Activated B cell treated with CpG ODN at 0.5 μM for 24 hours (primary cell): ENCODE measurements around the gene MIB1. TPM values are rescaled to one million over a fixed set of nuclear protein-coding genes. Genes with fewer than 3 reads are reported as not detected.

Experiments
- ATAC-seq: fragments of 200-7000 bp; cut with Tn5 transposase; one replicate; pipeline ENCODE4 v1.10.0; 2021; ENCODE audit warnings: low read depth, mild to moderate bottlenecking, moderate library complexity
- CTCF ChIA-PET: fragments of 350-600 bp; sonication (Branson Sonifier 250); formaldehyde crosslinking; loops from one replicate; lab custom pipeline; 2021; ENCODE audit warnings: antibody characterized with exemption; lab: Charles Lee
- POLR2A ChIA-PET: fragments of 350-600 bp; sonication (Branson Sonifier 250); formaldehyde crosslinking; loops from one replicate; lab custom pipeline; 2021; ENCODE audit warnings: antibody characterized with exemption; lab: Charles Lee
- DNase-seq: peaks from one replicate; pipeline ENCODE4 v3.0.0; 2022
- H3K27ac Mint-ChIP-seq: one replicate; pipeline ENCODE4 v1.8.0; 2020; ENCODE audit warnings: mixed read lengths
- H3K27me3 Mint-ChIP-seq: one replicate; pipeline ENCODE4 v1.8.0; 2021; ENCODE audit warnings: mixed read lengths
- H3K36me3 Mint-ChIP-seq: one replicate; pipeline ENCODE4 v1.8.0; 2021; ENCODE audit warnings: low read depth, mixed read lengths
- H3K4me1 Mint-ChIP-seq: one replicate; pipeline ENCODE4 v1.8.0; 2021; ENCODE audit warnings: mixed read lengths
- H3K4me3 Mint-ChIP-seq: one replicate; pipeline ENCODE4 v1.8.0; 2020; ENCODE audit warnings: mild to moderate bottlenecking, mixed read lengths
- H3K9me3 Mint-ChIP-seq: one replicate; pipeline ENCODE4 v1.8.0; 2020; ENCODE audit warnings: mixed read lengths
- intact Hi-C: fragments of 100-400 bp; cut with micrococcal nuclease; formaldehyde crosslinking; loops from one replicate; pipeline ENCODE4 v1.15.1; 2024
- total RNA-seq: library from RNA; stranded (reverse); gene quantifications from 2 replicates; pipeline ENCODE4 v1.2.3, GENCODE V29; 2022
- TF ChIP-seq, protein P1 (sequence below): fragments of 200-600 bp; IDR thresholded peaks from one replicate; pipeline ENCODE4 v1.8.0; 2022; ENCODE audit warnings: antibody characterized with exemption, mild to moderate bottlenecking

MIB1 gene
- total RNA-seq, 1 donor from 2014 or later = 22.6 TPM

DNA sequence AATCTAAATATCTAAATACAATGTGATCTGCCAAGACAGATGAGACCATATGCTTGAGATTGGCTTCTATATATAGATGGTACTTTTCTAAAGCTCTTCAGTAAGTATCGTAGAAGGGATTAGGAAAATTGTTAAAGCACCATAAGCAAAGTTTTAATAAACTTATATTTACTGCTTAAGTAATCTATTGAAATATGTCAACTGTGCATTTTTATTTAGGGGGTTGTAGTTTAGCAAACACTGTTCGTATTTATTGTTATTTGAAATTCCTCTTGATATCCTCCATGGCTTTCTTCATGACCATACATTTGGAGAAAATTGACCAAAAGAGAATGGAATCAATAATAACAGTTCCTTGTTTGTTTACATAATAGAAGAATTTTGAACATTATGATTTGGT is 102.7 kb downstream of the MIB1 start:
- peaks cover 49% of the 10 kb centered on the region for H3K36me3 Mint-ChIP-seq
- POLR2A ChIA-PET = no interaction called here
- intact Hi-C loops = no loop called here
- ATAC-seq = no peak
- TF ChIP-seq, protein P1, sequence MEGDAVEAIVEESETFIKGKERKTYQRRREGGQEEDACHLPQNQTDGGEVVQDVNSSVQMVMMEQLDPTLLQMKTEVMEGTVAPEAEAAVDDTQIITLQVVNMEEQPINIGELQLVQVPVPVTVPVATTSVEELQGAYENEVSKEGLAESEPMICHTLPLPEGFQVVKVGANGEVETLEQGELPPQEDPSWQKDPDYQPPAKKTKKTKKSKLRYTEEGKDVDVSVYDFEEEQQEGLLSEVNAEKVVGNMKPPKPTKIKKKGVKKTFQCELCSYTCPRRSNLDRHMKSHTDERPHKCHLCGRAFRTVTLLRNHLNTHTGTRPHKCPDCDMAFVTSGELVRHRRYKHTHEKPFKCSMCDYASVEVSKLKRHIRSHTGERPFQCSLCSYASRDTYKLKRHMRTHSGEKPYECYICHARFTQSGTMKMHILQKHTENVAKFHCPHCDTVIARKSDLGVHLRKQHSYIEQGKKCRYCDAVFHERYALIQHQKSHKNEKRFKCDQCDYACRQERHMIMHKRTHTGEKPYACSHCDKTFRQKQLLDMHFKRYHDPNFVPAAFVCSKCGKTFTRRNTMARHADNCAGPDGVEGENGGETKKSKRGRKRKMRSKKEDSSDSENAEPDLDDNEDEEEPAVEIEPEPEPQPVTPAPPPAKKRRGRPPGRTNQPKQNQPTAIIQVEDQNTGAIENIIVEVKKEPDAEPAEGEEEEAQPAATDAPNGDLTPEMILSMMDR = no peak
- no peak for DNase-seq
- H3K27ac Mint-ChIP-seq = no peak overlapping the region
- no peaks in the 10 kb centered on the region for H3K27me3 Mint-ChIP-seq
- H3K9me3 Mint-ChIP-seq = no peaks in the 10 kb centered on the region
- no peak overlapping the region for H3K4me3 Mint-ChIP-seq
- CTCF ChIA-PET = interaction anchor here (2.1 kb wide), 1 partner anchor 10 kb away, joined by 4 read pairs; no protein-coding TSS in a partner anchor
- no peaks in the 10 kb centered on the region for H3K4me1 Mint-ChIP-seq

- TF ChIP-seq, protein P1 = no peak
- intact Hi-C loops = loop anchor here (1.0 to 5.0 kb wide), 3 partner anchors 109 to 656 kb away; partner anchors contain the start of genes MIB1 and SNRPD1
- H3K27me3 Mint-ChIP-seq = no peaks in the 10 kb centered on the region
- peaks cover 28% of the 10 kb centered on the region for H3K36me3 Mint-ChIP-seq
- no peak overlapping the region for H3K4me3 Mint-ChIP-seq
- DNase-seq = no peak
- H3K27ac Mint-ChIP-seq = no peak overlapping the region
- H3K9me3 Mint-ChIP-seq = no peaks in the 10 kb centered on the region
- ChIA-PET CTCF (interaction anchor here (2.0 kb wide), 2 partner anchors 31 to 656 kb away, joined by 9 to 10 read pairs; no protein-coding TSS in a partner anchor), POLR2A (no interaction called here)
- peaks cover 20% of the 10 kb centered on the region for H3K4me1 Mint-ChIP-seq
- no peak for ATAC-seq
These were observed 110.9 kb downstream of the MIB1 start for GRCh38 chr18:21851327-21851961.

- ATAC-seq = peak; percentile 65
- ChIA-PET POLR2A (interaction anchor here (1.0 to 1.1 kb wide), 2 partner anchors 11 to 252 kb away, joined by 3 to 4 read pairs; partner anchors contain the start of gene ESCO1), CTCF (interaction anchor here (1.1 to 1.4 kb wide), 2 partner anchors 11 to 33 kb away, joined by 4 to 5 read pairs; no protein-coding TSS in a partner anchor)
- no peaks in the 10 kb centered on the region for H3K9me3 Mint-ChIP-seq
- intact Hi-C loops = loop anchor here (2.0 to 5.0 kb wide), 2 partner anchors 111 to 148 kb away; partner anchors contain the start of genes ABHD3 and MIB1
- H3K4me3 Mint-ChIP-seq = no peak overlapping the region
- no peaks in the 10 kb centered on the region for H3K27me3 Mint-ChIP-seq
- peak overlapping the region; percentile 25 for H3K27ac Mint-ChIP-seq
- TF ChIP-seq, protein P1 = no peak
- no peak for DNase-seq
- peaks cover 31% of the 10 kb centered on the region for H3K4me1 Mint-ChIP-seq
- peaks cover 31% of the 10 kb centered on the region for H3K36me3 Mint-ChIP-seq
These were observed 112.4 kb downstream of the MIB1 start for GRCh38 chr18:21853016-21853415.

GRCh38 chr18:21853775-21854552 is 113.4 kb downstream of the MIB1 start:
- Mint-ChIP-seq H3K4me3 (no peak overlapping the region), H3K9me3 (no peaks in the 10 kb centered on the region), H3K4me1 (peaks cover 39% of the 10 kb centered on the region), H3K27ac (no peak overlapping the region), H3K36me3 (peaks cover 31% of the 10 kb centered on the region), H3K27me3 (no peaks in the 10 kb centered on the region)
- DNase-seq (no peak), ATAC-seq (no peak)
- intact Hi-C loops = loop anchor here (2.0 to 5.0 kb wide), 2 partner anchors 112 to 149 kb away; partner anchors contain the start of genes ABHD3 and MIB1
- ChIA-PET CTCF (interaction anchor here (1.4 kb wide), 1 partner anchor 12 kb away, joined by 4 read pairs; no protein-coding TSS in a partner anchor), POLR2A (no interaction called here)
- TF ChIP-seq, protein P1 = no peak

DNA sequence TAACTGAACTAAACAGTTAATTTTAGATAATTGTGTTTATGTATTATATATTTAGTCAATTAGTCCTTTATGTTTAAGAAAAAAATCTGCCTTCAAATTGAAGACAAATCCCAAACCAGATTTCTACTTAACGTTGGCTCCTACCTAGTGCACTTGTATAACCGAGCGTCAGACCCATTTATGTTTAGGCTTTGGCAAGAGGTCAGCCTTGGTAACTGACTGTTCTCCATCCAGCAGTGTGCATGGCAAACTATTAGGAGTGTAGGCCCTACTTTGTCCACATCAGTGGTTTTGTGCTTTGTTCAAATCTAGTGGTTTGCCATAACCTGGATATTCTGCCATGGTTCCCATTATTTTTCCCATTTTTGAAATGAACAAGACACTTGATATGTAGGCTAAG is 114.8 kb downstream of the MIB1 start:
- no peaks in the 10 kb centered on the region for H3K9me3 Mint-ChIP-seq
- ChIA-PET CTCF (no interaction called here), POLR2A (no interaction called here)
- H3K27ac Mint-ChIP-seq = no peak overlapping the region
- H3K4me3 Mint-ChIP-seq = no peak overlapping the region
- H3K36me3 Mint-ChIP-seq = peaks cover 37% of the 10 kb centered on the region
- no peak for ATAC-seq
- TF ChIP-seq, protein P1 = no peak
- intact Hi-C loops = no loop called here
- peaks cover 43% of the 10 kb centered on the region for H3K4me1 Mint-ChIP-seq
- DNase-seq = no peak
- H3K27me3 Mint-ChIP-seq = no peaks in the 10 kb centered on the region
